ENCODE results near the gene CAMTA1. TPM values are rescaled to one million over a fixed set of nuclear protein-coding genes. Genes with fewer than 3 reads are reported as not detected.

The CAMTA1 gene
- total RNA-seq, 6 experiments from 2014 or later = 78.1 to 96.6 (median 86.1) TPM

DNA sequence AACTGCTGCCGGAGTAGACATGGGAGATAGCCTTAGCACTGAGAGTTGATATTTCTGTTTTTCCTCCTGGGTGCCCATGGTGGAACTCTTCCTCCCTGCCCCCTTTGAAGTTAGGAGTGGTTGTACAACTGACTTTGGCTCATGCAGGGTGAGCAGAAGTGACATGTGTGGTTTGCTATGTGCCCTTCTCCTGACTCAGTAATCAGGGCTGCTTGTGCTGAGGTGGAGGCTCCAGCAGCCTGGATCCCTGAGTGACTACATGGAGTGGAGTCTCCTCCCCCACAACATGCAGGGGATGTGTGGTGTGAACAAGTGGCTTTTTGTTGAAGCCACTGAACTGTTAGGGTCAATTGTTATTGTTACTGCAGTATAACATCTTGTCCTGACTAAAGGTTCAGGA lies 261.6 kb downstream of the CAMTA1 start:
- TF ChIP-seq, protein P1, sequence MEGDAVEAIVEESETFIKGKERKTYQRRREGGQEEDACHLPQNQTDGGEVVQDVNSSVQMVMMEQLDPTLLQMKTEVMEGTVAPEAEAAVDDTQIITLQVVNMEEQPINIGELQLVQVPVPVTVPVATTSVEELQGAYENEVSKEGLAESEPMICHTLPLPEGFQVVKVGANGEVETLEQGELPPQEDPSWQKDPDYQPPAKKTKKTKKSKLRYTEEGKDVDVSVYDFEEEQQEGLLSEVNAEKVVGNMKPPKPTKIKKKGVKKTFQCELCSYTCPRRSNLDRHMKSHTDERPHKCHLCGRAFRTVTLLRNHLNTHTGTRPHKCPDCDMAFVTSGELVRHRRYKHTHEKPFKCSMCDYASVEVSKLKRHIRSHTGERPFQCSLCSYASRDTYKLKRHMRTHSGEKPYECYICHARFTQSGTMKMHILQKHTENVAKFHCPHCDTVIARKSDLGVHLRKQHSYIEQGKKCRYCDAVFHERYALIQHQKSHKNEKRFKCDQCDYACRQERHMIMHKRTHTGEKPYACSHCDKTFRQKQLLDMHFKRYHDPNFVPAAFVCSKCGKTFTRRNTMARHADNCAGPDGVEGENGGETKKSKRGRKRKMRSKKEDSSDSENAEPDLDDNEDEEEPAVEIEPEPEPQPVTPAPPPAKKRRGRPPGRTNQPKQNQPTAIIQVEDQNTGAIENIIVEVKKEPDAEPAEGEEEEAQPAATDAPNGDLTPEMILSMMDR (IDR thresholded peaks at IDR 0.05) = no peak
- H3K27me3 Mint-ChIP-seq (ENCODE audit: insufficient read depth) = peaks cover 40% of the 10 kb centered on the region
- no peak overlapping the region for H3K27ac Mint-ChIP-seq
- peaks cover 8% of the 10 kb centered on the region; the same call in 1 of the 2 replicates for H3K4me1 Mint-ChIP-seq (ENCODE audit: low read depth)
- H3K36me3 Mint-ChIP-seq (ENCODE audit: low read depth) = no peaks in the 10 kb centered on the region
- H3K9me3 Mint-ChIP-seq = no peaks in the 10 kb centered on the region
- DNase-seq = no peak
- H3K4me3 Mint-ChIP-seq = no peak overlapping the region

DNA sequence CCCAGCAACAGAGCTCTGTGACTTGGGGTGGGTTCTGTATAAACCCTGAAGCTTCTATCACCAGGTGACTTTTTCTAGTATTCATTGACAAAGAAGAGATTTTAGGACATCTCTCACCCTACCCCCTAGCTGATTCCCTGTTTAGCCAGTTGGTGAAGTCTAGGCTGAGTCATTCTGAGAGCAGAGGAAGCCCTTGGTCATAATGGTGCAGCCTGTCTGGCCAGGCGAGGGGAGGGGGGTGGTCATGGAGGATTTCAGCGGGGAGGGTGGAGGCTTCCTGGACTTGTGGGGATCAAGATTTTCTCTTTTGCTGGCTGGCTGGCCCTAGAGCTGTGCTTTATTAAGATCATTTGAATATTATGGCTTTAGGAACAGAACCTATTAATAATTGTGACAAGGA lies 262.6 kb downstream of the CAMTA1 start:
- H3K27ac Mint-ChIP-seq = no peak overlapping the region
- no peak overlapping the region for H3K4me3 Mint-ChIP-seq
- H3K36me3 Mint-ChIP-seq (ENCODE audit: low read depth) = no peaks in the 10 kb centered on the region
- H3K4me1 Mint-ChIP-seq (ENCODE audit: low read depth) = peaks cover 8% of the 10 kb centered on the region; the same call in 1 of the 2 replicates
- H3K27me3 Mint-ChIP-seq (ENCODE audit: insufficient read depth) = peaks cover 41% of the 10 kb centered on the region
- TF ChIP-seq, protein P1 (IDR thresholded peaks at IDR 0.05) = no peak
- DNase-seq = no peak
- no peaks in the 10 kb centered on the region for H3K9me3 Mint-ChIP-seq

DNA sequence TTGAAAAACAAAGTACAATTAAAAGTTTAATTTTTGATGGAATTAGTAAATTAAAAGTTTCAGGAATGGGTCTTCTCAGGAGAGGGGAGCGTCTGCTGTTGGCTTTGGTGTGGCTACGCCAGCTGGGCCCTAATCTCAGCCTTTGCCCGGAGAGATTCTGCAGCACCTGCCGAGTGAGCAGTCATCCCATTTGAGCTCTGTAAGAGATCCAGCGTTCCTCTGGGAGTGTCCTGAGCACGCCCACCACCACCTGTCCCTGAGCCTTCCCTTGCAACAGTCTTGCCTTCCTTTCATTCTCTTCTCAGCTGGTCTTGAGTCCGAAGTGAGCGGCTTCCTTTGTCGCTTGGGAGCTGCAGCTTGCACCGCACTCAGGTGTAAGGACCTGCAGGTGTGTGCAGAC lies 263.1 kb downstream of the CAMTA1 start:
- Mint-ChIP-seq H3K27me3 (ENCODE audit: insufficient read depth) (peaks cover 45% of the 10 kb centered on the region), H3K9me3 (no peaks in the 10 kb centered on the region), H3K36me3 (ENCODE audit: low read depth) (no peaks in the 10 kb centered on the region; the same call in 1 of the 2 replicates), H3K27ac (no peak overlapping the region), H3K4me1 (ENCODE audit: low read depth) (peaks cover 8% of the 10 kb centered on the region; the same call in 1 of the 2 replicates), H3K4me3 (no peak overlapping the region)
- no peak for DNase-seq
- TF ChIP-seq, protein P1 (IDR thresholded peaks at IDR 0.05) = no peak

DNA sequence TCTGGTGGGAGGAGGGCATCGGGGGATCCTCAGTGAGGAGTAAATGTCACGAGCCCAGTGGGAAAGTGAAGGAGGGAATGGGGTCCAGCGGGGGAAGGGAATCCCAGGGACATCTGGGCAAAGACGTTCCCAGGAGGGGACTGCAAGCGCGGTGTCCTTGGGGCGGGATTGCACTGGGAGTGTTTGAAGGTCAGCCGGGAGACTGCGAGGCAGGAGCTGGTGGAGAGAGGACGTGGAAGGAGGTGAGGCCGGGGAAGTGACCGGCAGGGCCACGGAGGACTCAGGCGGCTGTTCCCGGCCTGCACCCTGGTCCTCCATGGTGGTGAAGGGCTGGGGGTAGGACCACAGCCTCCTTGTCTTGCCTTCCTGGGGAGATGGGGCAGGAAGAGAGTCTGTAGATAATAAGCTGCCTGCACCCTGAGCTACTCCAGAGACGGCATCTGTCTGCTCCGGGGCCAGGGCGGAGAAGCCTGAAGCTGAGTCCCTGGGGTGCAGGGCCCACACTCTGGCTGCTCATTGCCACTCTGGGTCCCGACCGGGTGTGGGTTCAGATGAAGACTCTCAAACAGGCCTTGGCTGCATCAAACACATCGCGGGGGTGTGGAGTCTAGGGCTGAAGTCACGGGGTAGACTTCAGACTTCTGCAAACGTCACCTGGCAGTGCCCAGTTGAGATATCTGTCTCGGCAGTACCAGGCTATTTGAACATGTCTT lies 264.8 kb downstream of the CAMTA1 start:
- Mint-ChIP-seq H3K9me3 (no peaks in the 10 kb centered on the region; the same call in 1 of the 2 replicates), H3K27ac (no peak overlapping the region), H3K27me3 (ENCODE audit: insufficient read depth) (peaks cover 55% of the 10 kb centered on the region), H3K4me3 (no peak overlapping the region), H3K36me3 (ENCODE audit: low read depth) (no peaks in the 10 kb centered on the region; the same call in 1 of the 2 replicates), H3K4me1 (ENCODE audit: low read depth) (peaks cover 8% of the 10 kb centered on the region; the same call in 1 of the 2 replicates)
- no peak for DNase-seq
- TF ChIP-seq, protein P1 (IDR thresholded peaks at IDR 0.05) = no peak

DNA sequence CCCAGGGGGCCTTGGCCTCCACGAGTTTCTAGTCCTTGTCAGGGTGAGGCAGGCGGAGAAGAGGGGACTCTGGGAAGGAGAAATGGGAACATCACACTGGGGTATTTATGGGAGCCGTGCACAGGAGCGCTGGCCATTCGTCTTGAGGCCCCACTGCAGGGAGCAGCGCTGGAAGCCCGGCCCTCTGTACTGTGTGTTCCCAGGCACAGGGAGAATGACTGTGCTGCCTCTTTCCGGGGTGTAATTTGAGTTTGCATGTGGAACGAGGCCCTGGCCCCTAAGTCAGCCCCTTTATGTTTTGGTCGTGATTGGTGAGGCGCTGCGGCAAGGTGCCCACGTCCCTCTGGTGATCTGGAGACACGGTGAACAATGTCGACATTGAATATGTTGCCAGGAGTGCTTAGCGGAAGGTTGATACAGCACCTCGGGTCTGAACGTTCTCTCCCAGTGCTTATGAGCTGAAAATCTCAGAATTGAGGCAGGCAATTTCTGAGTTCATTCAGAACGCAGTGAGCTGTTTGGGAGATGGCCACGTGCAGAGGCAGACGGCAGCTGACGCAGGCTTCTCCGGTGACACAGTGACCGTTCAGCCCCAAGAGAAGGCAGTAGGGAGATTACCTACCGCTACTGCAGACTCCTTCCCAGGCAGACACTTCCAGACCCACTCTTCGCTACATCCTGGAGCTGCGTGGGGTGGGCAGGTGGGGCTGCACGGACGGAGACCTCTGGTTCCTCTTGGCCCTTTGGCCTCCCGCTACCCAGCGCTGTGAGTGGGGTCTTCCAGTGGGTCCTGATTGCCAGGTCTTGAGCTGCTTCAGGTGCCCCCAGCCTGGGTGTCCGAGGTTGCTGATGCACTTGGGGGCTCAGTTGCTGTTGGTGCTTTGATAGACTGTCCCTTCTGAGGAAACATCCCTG lies 265.8 kb downstream of the CAMTA1 start:
- TF ChIP-seq, protein P1 (IDR thresholded peaks at IDR 0.05) = no peak
- H3K27me3 Mint-ChIP-seq (ENCODE audit: insufficient read depth) = peaks cover 57% of the 10 kb centered on the region
- no peaks in the 10 kb centered on the region; the same call in 1 of the 2 replicates for H3K36me3 Mint-ChIP-seq (ENCODE audit: low read depth)
- H3K9me3 Mint-ChIP-seq = no peaks in the 10 kb centered on the region; the same call in 1 of the 2 replicates
- no peak overlapping the region for H3K4me3 Mint-ChIP-seq
- H3K4me1 Mint-ChIP-seq (ENCODE audit: low read depth) = peaks cover 8% of the 10 kb centered on the region; the same call in 1 of the 2 replicates
- DNase-seq = no peak
- H3K27ac Mint-ChIP-seq = no peak overlapping the region
